GM18907 (cell line): ENCODE measurements around the gene CISTR.
A peak's percentile ranks its signal among the peaks of the same experiment; 100 is the strongest.

Experiments used
- ATAC-seq: cut with Tn5 transposase; IDR thresholded peaks from one replicate; pipeline ENCODE4 v1.9.1; 2021; ENCODE audit warnings: mild to moderate bottlenecking, moderate library complexity; ENCODE audit not compliant: unreplicated experiment

The CISTR gene

DNA sequence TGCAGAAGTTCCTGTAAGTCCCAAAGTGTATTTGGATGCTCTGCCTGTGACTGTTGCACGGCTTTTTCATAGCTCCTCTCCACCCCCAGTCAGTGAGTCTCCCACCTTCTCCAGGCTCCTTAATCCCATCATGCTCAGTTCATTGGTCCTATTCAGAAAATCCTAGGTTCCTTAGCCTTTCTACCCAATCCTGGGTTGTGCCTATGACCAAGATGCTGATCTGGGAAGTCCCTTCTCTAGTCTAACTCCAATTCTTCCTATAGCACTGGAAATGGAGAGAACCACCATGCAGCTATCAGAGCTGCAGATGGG lies 7.7 kb downstream of the CISTR start:
- no peak for ATAC-seq

DNA sequence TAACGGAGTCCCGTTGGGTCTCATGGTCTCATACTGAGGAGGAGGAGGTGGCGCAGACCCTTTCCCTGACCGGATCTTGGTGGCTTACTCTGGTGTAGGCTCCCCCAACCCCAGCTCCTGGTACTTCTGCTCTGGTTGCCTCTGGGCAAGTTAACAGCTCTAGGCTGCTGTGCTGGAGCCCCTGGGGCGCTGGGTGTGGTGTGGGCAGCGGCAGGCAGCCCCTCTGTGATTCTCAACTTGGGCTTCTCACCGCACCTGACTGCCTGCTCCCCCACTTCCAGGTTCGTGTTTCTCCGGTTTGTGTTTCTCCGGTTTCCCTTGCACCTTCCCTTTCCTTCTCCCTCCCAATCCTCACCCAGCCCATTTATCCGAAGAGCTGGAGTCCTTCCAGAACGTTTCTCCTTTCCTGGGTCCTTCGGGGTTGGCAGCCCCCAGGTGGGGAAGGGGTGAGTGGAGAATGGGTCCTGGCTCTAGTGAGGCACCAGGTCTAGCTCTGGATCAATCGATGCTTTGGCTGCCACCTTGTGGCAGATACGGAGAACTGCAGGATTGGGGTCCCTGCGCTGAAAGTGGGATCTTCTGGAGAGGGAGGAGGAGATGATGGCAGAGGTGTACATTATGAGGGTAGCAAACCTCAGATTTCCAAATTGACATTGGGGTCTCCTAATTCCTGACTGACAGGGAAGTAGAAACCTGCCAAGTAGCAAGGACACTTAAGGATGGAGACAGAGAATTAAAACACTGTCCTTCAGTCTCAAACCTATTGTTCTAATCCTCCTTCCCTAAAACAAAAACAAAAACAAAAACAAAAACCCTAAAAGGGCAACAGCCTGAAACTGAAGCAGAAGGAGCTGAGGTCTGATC lies 8.3 kb downstream of the CISTR start:
- ATAC-seq, result peak; percentile 52

DNA sequence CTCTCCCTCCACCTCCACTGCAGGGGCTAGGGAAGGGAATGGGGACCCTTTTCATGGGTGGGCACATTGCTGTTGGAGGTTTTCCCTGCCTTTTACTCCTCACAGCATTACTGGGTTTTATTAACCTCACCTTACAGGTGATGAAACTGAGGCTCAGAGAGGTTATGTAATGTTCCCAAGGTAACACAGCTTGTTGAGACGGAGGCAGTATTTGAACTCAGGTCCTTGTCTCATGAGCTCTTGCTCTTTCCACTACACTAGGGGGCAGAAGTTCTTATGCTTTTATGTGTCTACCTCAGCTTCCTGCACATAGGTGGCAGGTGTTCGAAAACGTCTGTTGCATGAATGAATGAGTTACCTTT lies 11.7 kb downstream of the CISTR start:
- ATAC-seq, result no peak

DNA sequence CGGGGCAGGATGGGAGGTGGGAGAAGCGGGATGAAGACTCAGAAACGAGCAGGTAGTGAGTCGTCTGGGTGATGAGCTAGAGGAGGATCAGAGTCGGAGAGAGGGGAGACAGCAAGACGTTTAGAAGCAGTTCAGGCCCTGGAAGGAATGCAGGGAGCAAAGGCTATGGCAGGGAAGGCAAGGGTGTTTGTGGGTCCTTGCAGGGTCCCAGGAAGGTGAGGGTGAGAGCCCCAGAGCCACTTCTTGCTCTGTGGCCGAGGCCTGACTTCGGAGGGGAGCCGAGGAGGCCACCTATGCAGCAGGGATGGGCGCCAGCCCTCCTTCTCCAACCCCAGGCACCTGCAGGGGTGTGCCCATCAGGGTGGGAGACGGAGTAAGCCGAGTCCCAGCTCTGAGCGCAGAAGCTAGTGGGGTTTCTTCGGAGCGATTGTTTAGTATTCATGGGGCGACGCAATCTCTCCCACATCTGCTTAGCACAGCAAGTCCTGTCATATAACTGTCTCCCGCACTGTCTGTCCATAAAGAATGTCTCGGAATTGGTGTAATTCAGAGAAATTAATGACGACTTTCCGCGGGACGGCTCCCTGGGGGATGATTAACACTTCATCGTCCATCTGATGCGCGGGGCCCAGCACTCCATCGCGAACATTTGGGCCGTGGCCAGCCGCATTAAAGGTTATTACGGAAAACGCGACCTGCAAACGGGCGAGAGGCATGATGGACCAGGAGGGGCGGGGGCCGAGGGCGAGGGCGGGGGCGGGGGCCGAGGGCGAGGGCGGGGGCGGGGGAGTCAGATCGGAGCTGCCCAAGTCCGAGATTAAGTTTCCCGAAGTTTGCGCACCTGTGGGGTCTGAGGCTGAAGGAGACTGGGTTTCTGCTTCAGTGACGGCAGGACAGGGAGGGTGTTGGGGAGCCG lies 12.3 kb downstream of the CISTR start:
- ATAC-seq, result no peak

DNA sequence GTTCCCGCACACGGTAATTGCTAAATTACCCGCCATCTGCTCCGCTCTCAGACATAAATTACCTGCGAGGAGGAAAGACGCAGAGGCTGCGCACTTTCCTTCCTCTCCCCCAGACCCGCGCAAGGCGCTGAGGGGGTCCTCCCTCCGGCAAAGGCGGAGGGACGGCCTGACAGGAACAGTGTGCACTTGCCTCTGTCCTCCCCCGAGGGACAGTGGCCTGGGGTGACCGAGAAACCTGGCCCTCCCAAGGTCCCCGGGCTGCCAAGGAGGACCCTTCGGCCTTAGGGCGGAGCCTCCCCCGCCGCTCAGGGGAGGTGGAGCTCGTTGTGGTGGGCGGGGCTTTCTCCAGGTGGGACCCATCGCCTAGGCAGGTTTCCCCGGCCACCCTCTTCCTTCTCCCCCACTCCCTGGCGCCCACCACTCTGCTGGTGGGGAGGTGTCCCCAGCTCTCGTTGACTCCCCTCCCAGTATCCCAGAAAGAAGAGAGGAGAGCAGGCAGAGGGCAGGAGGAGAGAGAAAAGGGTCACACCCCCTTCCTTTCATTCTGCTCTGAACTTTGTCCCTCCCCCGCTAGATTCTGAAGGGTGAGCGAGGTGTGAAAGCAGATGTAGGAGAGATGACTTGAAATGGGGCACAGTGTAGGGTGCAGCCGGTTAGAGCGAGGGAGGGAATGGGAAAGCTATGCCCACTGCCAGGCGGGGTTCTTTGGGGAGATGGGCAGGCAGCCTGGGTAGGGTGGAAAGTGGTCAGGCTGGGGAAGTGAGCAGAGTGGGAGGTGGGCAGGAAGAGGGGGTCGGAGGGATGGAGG lies 13.2 kb downstream of the CISTR start:
- no peak for ATAC-seq

DNA sequence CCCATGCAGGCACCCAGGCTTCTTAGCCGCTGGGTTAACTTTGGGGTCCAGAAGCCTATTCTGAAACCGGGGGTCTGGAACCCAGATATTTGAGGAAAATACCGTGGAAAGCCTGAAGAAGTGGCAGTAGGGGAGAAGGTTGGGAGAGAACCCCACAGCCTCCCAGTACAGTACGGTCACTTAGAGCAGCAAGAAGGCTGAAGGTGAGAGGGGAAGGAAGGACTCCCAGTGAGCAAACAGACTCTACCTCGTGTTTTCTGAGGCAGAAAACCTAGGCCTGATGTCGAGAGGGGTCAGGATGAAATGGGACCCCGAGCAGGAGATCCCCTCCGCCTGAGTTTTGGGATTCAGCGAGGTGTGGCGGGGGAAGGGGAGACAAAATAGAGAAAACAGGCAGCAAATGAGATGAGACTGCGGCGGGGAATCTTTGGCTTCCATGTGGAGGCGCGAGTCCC lies 13.8 kb downstream of the CISTR start:
- no peak for ATAC-seq

DNA sequence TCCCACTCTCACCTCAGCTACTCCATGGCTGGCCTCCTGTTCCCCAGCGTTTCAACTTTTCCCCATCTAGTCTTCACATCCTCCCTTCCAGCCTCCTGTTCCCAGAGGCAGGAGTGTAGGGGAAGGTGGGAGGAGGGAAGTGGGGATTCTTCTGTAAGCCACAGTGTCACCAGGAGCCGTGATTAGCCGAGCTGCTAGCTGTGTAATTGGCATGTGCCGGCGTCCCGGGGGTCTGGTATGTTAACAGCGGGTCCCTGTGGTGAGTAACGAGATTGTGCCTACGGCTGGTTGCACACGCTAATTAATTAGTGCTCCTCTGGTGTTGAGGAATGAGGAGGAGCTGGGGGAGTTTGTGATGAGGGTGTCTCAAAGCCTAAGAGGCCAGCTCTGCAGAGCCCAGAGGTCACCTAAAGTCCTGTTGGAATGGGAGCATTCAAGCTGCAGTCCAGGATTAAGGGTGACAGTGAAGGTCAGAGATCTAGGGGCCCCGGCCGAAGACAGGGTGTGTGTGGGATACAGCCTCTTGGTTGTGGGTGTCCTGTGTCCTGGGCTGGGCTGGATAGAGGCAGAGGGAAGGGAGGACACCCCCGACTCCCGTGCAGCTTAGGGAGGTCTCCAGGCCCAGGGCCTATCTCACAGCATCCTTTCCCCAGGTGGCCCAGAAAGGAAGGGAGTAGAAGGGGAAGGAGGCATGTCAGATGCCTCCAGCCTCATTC lies 14.5 kb downstream of the CISTR start:
- no peak for ATAC-seq

DNA sequence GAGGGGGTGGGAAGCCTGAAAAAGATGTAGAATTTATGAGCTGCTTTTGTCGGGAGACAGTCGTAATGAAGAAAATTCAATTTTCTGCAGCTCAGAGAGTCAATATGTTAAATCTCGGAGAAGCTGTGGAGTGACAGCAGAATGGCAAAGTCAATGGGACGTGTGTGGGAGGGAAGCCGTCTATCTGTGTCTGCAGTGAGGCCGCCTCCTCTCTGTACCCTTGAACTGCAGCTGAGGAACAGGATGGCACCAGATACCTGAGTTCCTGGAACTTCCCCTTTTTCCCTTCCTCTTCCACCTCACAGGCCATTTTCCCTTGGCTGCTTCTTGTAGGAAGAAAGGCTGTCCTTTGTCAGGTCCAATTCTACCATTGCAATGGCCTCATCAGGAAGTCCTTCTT lies 15.2 kb downstream of the CISTR start:
- no peak for ATAC-seq

DNA sequence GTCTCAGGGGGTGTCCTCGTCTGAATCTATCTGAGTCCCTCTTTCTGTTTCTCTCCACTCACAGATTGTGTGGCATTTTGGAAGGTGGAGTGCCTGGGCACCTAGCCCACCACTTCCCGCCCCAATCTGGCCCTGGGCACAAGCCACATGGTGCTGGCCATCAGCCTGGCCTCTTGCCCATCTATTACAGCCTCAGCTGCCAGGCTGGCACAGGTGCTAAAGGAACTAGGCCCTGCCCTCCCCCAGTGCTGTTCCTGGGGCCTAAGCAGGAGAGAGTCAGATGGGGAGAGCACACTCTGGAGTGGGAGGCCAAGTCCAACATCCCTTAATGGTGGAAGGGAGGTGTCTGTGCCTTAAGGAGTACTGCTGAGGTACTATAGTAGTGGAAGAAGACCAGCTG lies 16.2 kb downstream of the CISTR start:
- ATAC-seq, result no peak

DNA sequence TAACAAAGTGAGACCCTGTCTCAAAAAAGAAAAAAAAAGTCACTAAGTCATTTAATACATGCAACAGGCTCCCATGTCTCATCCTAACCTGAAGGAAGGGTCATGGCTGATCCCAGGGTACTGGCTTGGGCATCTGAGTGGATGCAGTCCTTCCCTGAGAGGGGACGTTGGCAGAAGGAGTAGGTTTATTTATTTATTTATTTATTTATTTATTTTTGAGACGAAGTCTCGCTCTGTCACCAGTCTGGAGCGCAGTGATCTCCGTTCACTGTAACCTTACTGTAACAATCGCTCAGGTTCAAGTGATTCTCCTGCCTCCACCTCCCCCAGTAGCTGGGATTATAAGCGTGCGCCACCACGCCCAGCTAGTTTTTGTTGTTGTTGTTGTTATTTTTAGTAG lies 17.4 kb downstream of the CISTR start:
- ATAC-seq, result no peak

DNA sequence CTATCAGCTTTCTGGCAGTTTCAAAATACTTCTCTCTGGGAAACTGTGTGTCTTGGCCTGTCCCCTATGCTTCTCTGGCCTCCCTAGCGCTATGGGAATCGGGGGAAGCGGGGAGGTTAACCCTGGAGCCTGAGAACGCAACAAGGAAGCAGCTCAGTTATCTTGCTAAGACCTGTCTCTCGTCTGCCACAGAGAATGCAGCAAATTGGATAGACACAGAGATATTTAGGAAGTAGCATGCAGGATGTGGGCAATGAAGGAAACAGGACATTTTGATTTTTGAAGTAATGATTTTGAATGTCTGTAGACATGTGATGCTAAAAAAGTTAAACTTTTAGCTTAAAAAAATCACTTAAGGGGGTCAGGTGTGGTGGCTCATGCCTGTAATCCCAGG lies 18.0 kb downstream of the CISTR start:
- no peak for ATAC-seq

DNA sequence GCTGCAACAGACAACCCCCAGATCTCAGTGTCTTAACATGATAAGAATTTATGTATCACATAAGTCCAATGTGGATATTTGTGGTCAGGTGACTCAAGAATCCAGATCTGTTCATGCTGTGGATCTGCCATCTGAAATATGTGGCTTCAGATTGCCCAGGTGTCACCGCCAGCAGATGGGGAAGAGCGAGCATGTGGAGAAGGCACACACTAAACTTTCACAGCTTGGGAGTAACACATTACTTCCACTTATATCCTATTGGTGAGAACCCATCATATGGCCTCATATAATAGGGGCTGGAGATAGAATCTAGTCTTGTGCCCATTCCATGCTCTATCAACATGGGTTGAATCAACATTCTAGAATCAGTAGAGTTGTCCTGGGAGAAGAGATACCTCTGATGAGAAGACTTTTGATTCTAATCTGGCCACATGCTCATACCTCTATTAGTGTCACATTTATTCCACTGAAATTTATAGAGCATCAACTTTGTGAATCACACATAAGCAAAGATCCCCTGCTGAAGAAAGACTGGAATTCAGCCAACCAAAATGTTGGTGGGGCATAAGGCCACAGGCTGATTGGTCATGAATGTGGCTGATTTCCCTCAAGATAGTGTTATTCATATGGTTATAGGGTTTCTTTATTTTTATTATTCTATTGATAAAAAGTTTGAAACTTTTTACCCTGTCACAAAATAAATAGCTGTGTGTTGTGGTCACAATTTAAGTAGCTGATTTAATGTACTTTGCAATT lies 18.6 kb downstream of the CISTR start:
- ATAC-seq, result no peak

DNA sequence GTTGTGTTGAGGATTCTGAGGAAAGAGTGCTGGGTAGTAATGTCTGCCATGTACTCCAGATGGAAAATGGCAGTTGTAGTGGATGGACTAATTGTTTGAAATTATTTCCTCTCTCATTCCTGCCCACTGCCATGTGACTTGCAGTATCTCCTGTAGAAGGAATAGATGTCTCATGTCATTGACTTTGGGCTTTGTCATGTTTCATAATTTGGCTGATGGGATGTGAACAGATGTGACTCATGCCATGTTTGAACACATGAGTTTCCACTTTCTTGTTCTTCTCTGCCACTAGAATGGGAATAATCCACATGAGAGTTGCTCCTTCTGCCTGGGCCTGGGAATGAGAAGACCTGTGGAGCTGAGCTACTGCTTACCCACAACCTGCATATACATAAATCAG lies 22.1 kb downstream of the CISTR start:
- ATAC-seq, result no peak

DNA sequence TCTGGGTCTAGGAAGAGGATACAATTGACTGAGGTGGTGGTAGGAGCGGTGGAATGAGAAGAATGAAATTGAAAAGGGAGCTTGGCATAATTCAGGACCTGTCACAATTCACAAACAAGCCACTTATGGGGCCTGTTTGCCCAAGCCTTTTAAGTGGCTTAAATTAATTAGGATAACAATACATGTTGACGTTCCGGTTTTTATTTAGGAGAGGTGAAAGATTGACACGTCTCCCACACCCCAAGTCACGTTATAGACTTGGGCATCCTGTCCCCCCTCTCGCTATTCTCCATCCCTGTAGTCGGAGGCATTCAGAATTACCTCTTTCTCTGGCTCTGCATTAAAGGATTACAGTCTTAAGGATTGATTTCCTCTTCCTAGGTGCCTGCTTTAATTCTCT lies 23.6 kb downstream of the CISTR start:
- no peak for ATAC-seq

DNA sequence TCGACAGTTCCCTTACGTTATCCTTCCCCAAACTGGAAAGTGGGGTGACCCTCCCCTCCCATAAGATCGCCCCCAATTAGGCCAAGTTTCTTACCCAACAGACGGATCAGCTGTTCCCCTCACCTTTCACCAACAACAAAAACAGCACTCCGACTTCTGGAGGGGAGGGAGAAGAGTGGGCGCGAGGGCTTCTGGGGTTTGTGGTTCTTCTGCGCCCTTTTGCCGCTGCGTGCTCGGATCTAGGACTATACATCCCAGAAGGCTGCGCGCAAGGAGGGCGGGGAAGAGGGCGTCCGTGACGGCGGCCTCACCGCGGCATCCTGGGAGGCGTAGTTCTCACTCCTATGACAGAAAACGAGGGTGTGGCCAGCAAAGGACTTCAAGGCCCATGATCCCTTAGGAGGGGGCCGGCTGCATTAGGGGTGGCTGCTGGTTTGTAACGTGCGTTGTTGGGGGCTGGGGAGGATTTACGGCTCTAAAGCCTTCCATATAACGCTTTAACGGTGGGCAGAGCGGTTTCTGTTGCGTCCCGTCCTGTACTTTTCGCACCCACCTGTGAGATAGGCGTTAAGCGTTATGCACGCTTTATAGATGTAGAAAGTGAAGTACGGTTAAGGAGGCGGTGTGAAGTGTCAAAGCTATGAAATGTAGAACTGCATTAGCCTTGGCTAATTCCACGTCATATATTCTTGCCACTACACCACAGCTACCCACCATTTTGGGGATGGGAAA lies 24.3 kb downstream of the CISTR start, which contains the start of gene CALCOCO1:
TSS of gene CALCOCO1 (minus strand) at position 143 of the 732 bp plus-strand sequence. CDS start 2,210 bp downstream, outside the sequence.
- peak; percentile 99 for ATAC-seq

DNA sequence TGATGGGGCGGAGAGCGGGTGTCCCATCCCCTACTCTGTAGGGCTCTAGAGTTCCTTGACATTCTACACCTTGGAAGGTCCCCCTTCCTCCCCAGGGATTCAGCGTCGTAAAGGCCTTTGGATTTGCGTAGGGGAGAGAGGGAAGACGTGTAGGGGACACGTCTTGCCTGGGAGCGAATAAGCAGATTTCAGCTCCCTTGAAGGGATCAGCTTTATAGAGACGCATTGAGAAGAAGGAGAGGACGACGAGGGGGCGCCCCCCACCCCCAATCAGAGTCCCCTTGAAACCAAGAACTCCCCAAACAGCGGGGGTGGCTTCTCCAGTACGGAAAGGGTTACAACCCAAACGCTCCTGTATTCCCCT lies 24.9 kb downstream of the CISTR start:
- ATAC-seq, result no peak

DNA sequence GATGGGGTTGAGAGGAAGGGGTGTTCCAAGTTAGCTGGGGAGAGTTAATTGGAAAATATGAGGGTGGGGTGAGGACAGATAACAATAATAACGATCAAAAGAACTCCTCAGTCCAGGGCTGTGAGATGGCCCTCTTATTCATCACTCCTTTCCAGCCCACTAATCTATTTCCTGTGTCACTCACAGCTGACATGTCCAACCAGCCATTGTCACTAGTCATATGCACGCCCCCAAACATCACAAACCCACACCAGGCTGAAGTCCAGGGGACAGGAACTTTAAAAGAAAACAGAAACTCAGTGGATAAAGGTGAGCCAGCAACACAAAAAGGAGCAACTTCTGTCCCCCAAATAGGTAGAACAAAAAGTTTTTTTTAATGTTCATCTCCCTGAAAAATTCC lies 25.4 kb downstream of the CISTR start:
- ATAC-seq, result no peak

DNA sequence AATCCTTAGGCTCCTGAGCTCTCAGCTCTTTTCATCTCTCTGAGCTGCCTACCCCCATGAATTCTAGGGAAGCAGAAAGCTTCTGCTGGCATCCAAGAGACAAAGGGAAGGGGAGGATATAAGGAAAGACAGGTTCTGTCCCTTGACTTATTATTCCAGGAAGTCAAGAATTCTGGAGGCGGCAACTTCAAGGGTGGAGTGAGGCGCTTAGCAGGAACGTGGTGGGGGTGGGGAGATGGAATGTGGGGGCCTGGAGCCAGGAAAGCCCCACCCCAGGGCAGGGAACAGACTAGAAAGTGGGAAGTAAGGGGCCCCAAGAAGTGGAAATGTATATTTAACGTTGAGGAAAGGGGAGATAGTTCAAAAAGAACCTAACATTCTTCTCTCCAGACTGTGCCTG lies 26.0 kb downstream of the CISTR start:
- no peak for ATAC-seq

DNA sequence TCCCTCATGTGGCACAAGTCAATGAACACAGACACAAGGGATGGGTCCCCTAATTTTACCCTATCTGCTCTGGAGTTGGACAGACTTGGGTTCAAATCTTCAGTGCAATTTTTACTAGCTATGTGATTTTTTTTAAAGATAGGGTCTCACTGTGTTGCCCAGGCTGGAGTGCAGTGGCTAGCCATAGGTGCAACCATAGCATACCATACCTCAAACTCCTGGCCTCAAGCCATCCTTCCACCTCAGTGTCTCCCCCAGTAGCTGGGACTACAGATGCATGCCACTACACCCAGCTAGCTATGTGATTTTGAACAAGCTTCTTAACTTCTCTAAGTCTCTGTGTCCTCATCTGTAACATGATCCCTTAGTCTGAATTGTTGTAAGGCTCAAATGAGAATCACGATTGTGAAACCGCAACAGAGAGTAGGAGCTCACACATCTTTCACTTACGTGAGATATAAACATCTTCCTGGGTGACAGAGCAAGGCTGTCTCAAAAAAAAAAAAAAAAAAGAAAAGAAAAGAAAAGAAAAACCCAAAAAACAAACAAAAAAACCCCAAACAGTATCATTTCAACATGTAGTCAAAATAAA lies 29.2 kb downstream of the CISTR start:
- no peak for ATAC-seq
